ENCODE results near the gene ARHGAP25. TPM values are rescaled to one million over a fixed set of nuclear protein-coding genes. Genes with fewer than 3 reads are reported as not detected.

The ARHGAP25 gene
- total RNA-seq, 1 experiment from 2014 or later = 0.27 TPM

GRCh38 chr2:68744366-68744912 is 9.8 kb downstream of the ARHGAP25 start:
- no peak overlapping the region for H3K9ac ChIP-seq (ENCODE audit: low read length)
- no peak overlapping the region for H3K4me3 ChIP-seq (replicated peaks in 1 of 2; ENCODE audit: low read depth in 1 of 2, low read length in 2 of 2)
- POLR2A ChIA-PET = no interaction called here
- H3K79me2 ChIP-seq (ENCODE audit: insufficient read depth, low read length) = no peaks in the 10 kb centered on the region
- intact Hi-C loops (cut with micrococcal nuclease) = no loop called here
- no peaks in the 10 kb centered on the region for H3K9me2 ChIP-seq (ENCODE audit: insufficient read depth)
- no peak overlapping the region for H3K27ac ChIP-seq (ENCODE audit: low read depth, low read length)
- no peak for DNase-seq (ENCODE audit: low read depth, low spot score)
- RAD21 ChIA-PET (ENCODE audit: low non-redundant PET in 1 of 2, low total read pairs in 2 of 2, uncharacterized antibody in 2 of 2, unreplicated experiment in 2 of 2) = no interaction called here
- H3K36me3 ChIP-seq (ENCODE audit: control insufficient read depth in 1 of 2, insufficient read depth in 2 of 2, low read length in 2 of 2) = no peaks in the 10 kb centered on the region
- TF ChIP-seq RAD21 (IDR thresholded peaks at IDR 0.05; ENCODE audit: low read depth) (no peak), ATF3 (IDR thresholded peaks at IDR 0.05) (no peak), TCF7L2 (IDR thresholded peaks at IDR 0.05; ENCODE audit: borderline replicate concordance, extremely low read depth, insufficient read depth, insufficient read length) (no peak), EZH2phosphoT487 (IDR thresholded peaks at IDR 0.05; ENCODE audit: borderline replicate concordance) (no peak), REST (IDR thresholded peaks at IDR 0.05; ENCODE audit: low read depth) (no peak), POLR2A (IDR thresholded peaks at IDR 0.05; ENCODE audit: borderline replicate concordance, extremely low read depth, insufficient read depth, insufficient read length) (no peak), EZH2 (IDR thresholded peaks at IDR 0.05) (no peak), FOSL1 (IDR thresholded peaks at IDR 0.05; ENCODE audit: low read depth) (no peak), JUND (IDR thresholded peaks at IDR 0.05) (no peak), CBX3 (IDR thresholded peaks at IDR 0.05; ENCODE audit: low read depth) (no peak), ELF1 (IDR thresholded peaks at IDR 0.05; ENCODE audit: borderline replicate concordance, low read depth) (no peak), POLR2AphosphoS5 (IDR thresholded peaks at IDR 0.05; ENCODE audit: low read depth, low read length) (no peak)
- H3K4me2 ChIP-seq (ENCODE audit: low read length) = no peak overlapping the region
- H4K20me1 ChIP-seq (ENCODE audit: insufficient read depth) = no peaks in the 10 kb centered on the region
- H3K4me1 ChIP-seq (ENCODE audit: control insufficient read depth in 1 of 2, insufficient read depth in 2 of 2, low read length in 2 of 2) = no peaks in the 10 kb centered on the region
- no peak overlapping the region for H2AFZ ChIP-seq (ENCODE audit: low read depth, low read length, poor library complexity, severe bottlenecking)
- CTCF ChIA-PET = interaction anchor here (1.2 kb wide), 1 partner anchor 181 kb away, joined by 4 read pairs; no protein-coding TSS in a partner anchor
- no peak for ATAC-seq
- no peaks in the 10 kb centered on the region for H3K27me3 ChIP-seq (ENCODE audit: insufficient read depth, low read length)
- no peaks in the 10 kb centered on the region for H3K9me3 ChIP-seq (ENCODE audit: control insufficient read depth in 1 of 2, insufficient read depth in 1 of 2, low read depth in 1 of 2, low read length in 2 of 2)
- BruUV-seq (replicated peaks) = no TSS peak
